Measurements from ENCODE around the gene ATP11B. TPM values are rescaled to one million over a fixed set of nuclear protein-coding genes. Genes with fewer than 3 reads are reported as not detected.

The ATP11B gene
- polyA plus RNA-seq, 3 donors, result 11.1 to 25.1 (median 13.5) TPM

DNA sequence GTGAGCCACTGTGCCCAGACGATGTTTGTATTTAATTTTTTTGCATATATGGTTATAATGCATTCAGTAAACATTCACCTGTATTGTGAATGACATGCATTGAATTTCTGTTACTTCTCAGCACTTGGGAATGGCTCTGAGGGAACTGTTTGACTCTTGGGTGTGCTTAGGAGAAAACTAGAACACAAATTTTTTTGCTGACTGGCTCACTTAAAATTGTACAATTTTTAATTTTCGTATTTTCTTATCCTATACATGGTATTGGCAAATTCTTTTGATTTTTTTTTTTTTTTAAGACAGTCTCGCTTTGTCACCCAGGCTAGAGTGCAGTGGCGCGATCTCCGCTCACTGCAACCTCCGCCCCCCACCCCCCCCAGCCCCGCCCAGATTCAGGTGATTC lies 7.2 kb downstream of the ATP11B start:
- no peaks in the 10 kb centered on the region for H3K27me3 Mint-ChIP-seq (ENCODE audit: low read depth in 3 of 3)
- H3K9me3 Mint-ChIP-seq, result no peaks in the 10 kb centered on the region
- no peak overlapping the region for H3K4me3 ChIP-seq (replicated peaks in 1 of 3; ENCODE audit: low read depth in 2 of 3, low read length in 3 of 3)
- no CpG with 5 or more reads among the region's 8 CpGs for WGBS (ENCODE audit: insufficient coverage)
- H3K36me3 Mint-ChIP-seq, result peaks cover 10 to 14% of the 10 kb centered on the region in 2 donors
- peaks cover 64% of the 10 kb centered on the region for H4K20me1 ChIP-seq (ENCODE audit: insufficient read depth, low read length)
- no peaks in the 10 kb centered on the region for H3K27me3 ChIP-seq (ENCODE audit: control insufficient read depth in 2 of 2, insufficient read depth in 2 of 2, low read length in 2 of 2)
- TF ChIP-seq, protein P1, sequence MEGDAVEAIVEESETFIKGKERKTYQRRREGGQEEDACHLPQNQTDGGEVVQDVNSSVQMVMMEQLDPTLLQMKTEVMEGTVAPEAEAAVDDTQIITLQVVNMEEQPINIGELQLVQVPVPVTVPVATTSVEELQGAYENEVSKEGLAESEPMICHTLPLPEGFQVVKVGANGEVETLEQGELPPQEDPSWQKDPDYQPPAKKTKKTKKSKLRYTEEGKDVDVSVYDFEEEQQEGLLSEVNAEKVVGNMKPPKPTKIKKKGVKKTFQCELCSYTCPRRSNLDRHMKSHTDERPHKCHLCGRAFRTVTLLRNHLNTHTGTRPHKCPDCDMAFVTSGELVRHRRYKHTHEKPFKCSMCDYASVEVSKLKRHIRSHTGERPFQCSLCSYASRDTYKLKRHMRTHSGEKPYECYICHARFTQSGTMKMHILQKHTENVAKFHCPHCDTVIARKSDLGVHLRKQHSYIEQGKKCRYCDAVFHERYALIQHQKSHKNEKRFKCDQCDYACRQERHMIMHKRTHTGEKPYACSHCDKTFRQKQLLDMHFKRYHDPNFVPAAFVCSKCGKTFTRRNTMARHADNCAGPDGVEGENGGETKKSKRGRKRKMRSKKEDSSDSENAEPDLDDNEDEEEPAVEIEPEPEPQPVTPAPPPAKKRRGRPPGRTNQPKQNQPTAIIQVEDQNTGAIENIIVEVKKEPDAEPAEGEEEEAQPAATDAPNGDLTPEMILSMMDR (IDR thresholded peaks at IDR 0.05), result no peak
- no peak overlapping the region for H3K9ac ChIP-seq (ENCODE audit: insufficient read depth, low read length, poor library complexity, severe bottlenecking)
- H3K36me3 ChIP-seq (replicated peaks in 1 of 2; ENCODE audit: control insufficient read depth in 1 of 2, insufficient read depth in 2 of 2, low read length in 2 of 2), result peaks cover 0 to 2% of the 10 kb centered on the region in 2 donors
- H3K79me2 ChIP-seq (ENCODE audit: insufficient read depth, low read length), result peaks cover 96% of the 10 kb centered on the region
- no peak overlapping the region for H2AFZ ChIP-seq (ENCODE audit: insufficient read depth, low read depth, low read length, poor library complexity, severe bottlenecking)
- no peak overlapping the region for H3K4me3 Mint-ChIP-seq
- H3K4me1 ChIP-seq (ENCODE audit: control insufficient read depth in 1 of 2, insufficient read depth in 2 of 2, low read length in 2 of 2), result peaks cover 30 to 39% of the 10 kb centered on the region in 2 donors
- no peak for DNase-seq
- no peak overlapping the region for H3K27ac ChIP-seq (ENCODE audit: low read depth in 1 of 2, low read length in 2 of 2)
- intact Hi-C loops (cut with micrococcal nuclease), result no loop called here
- H3K9me3 ChIP-seq (replicated peaks in 1 of 2; ENCODE audit: control insufficient read depth in 1 of 2, insufficient read depth in 1 of 2, low read length in 2 of 2), result no peaks in the 10 kb centered on the region
- H3K4me2 ChIP-seq (replicated peaks; ENCODE audit: extremely low read depth, low read length, poor library complexity, severe bottlenecking), result no peak overlapping the region
- peaks cover 44% of the 10 kb centered on the region for H3K4me1 Mint-ChIP-seq
- peak overlapping the region in 2 of 7 donors; percentile 12 to 68 for H3K27ac Mint-ChIP-seq

DNA sequence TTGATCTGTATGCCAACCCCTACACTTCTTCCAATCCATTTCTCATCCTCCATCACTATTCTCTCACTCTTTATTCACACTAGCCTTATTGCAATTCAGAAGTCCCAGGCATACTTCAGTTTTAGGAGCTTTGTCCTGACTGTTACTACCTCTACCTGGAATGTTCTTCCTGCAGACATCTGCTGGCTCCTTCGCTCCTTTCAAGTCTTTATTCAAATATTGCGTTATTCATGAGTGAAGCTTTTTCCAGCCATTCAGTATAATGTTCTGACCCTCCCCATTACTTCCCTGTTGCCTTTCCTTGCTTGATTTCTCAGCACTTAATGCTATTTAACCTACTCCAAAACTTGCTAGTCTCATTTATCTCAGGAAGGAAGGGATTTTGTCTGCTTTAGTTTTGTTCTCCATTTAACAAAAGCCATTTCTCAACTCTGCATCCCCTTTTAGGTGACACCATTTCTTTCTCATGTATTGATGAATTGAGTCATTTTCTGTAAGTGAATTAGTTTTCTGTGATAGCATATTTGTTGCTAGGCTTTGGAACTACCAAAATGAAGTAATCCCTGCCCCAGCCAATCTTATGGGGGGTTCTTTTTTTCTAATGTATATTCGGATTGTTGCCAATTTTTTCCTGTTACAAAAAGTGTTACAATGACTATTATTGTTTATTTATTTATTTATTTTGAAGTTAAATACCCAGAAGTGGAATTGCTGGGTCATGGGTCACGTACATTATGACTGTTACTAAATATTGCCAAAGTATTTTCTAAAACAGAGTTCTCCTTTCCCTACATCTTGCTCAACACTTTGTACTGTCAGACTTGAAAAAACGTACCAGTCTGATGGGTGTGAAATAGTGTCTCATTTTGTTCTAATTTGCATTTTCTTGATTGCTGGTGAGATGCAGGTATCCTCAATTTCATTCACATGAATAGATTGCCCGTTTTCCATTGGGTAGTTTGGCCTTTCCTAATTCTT lies 9.4 kb downstream of the ATP11B start:
- H3K27me3 Mint-ChIP-seq (ENCODE audit: low read depth in 3 of 3), result no peaks in the 10 kb centered on the region
- peak overlapping the region in 1 of 2 donors; percentile 88 for H3K27ac ChIP-seq (ENCODE audit: low read depth in 1 of 2, low read length in 2 of 2)
- H3K79me2 ChIP-seq (ENCODE audit: insufficient read depth, low read length), result peaks cover 96% of the 10 kb centered on the region
- H3K4me1 ChIP-seq (ENCODE audit: control insufficient read depth in 1 of 2, insufficient read depth in 2 of 2, low read length in 2 of 2), result peaks cover 24 to 33% of the 10 kb centered on the region in 2 donors
- no peak overlapping the region for H2AFZ ChIP-seq (ENCODE audit: insufficient read depth, low read depth, low read length, poor library complexity, severe bottlenecking)
- peak overlapping the region; percentile 47 for H3K9ac ChIP-seq (ENCODE audit: insufficient read depth, low read length, poor library complexity, severe bottlenecking)
- no peaks in the 10 kb centered on the region for H3K9me3 ChIP-seq (replicated peaks in 1 of 2; ENCODE audit: control insufficient read depth in 1 of 2, insufficient read depth in 1 of 2, low read length in 2 of 2)
- H4K20me1 ChIP-seq (ENCODE audit: insufficient read depth, low read length), result peaks cover 82% of the 10 kb centered on the region
- no peaks in the 10 kb centered on the region for H3K27me3 ChIP-seq (ENCODE audit: control insufficient read depth in 2 of 2, insufficient read depth in 2 of 2, low read length in 2 of 2)
- peaks cover 10% of the 10 kb centered on the region in 2 donors for H3K36me3 Mint-ChIP-seq
- peak overlapping the region in 1 of 3 experiments; percentile 39 for H3K4me3 ChIP-seq (replicated peaks in 1 of 3; ENCODE audit: low read depth in 2 of 3, low read length in 3 of 3)
- peak overlapping the region; percentile 89 to 96 (median 94) for H3K27ac Mint-ChIP-seq
- intact Hi-C loops (cut with micrococcal nuclease), result no loop called here
- H3K9me3 Mint-ChIP-seq, result no peaks in the 10 kb centered on the region
- H3K36me3 ChIP-seq (replicated peaks in 1 of 2; ENCODE audit: control insufficient read depth in 1 of 2, insufficient read depth in 2 of 2, low read length in 2 of 2), result peaks cover 0 to 2% of the 10 kb centered on the region in 2 donors
- no CpG with 5 or more reads among the region's 6 CpGs for WGBS (ENCODE audit: insufficient coverage)
- peak overlapping the region in 1 of 2 donors; percentile 52 for H3K4me3 Mint-ChIP-seq
- H3K4me2 ChIP-seq (replicated peaks; ENCODE audit: extremely low read depth, low read length, poor library complexity, severe bottlenecking), result peak overlapping the region; percentile 62
- peak; percentile 78 to 92 (median 87) for DNase-seq
- H3K4me1 Mint-ChIP-seq, result peaks cover 36% of the 10 kb centered on the region
- TF ChIP-seq, protein P1 (IDR thresholded peaks at IDR 0.05), result no peak
